HG03135 (cell line): ENCODE results near the gene CACNA1C.

Experiments
- ATAC-seq: cut with Tn5 transposase; IDR thresholded peaks from one replicate; pipeline ENCODE4 v1.9.1; 2021; ENCODE audit warnings: mild to moderate bottlenecking, moderate library complexity; ENCODE audit not compliant: unreplicated experiment

Gene CACNA1C

GRCh38 chr12:2034633-2035430, 18.0 kb upstream of the CACNA1C start:
- ATAC-seq = peak; percentile 80

GRCh38 chr12:2035431-2036055, 17.2 kb upstream of the CACNA1C start:
- no peak for ATAC-seq

GRCh38 chr12:2039034-2039433, 13.8 kb upstream of the CACNA1C start:
- no peak for ATAC-seq

- ATAC-seq = no peak
Measured at GRCh38 chr12:2043054-2043453, 9.7 kb upstream of the CACNA1C start.

GRCh38 chr12:2044165-2044564, 8.6 kb upstream of the CACNA1C start:
- ATAC-seq = no peak

DNA sequence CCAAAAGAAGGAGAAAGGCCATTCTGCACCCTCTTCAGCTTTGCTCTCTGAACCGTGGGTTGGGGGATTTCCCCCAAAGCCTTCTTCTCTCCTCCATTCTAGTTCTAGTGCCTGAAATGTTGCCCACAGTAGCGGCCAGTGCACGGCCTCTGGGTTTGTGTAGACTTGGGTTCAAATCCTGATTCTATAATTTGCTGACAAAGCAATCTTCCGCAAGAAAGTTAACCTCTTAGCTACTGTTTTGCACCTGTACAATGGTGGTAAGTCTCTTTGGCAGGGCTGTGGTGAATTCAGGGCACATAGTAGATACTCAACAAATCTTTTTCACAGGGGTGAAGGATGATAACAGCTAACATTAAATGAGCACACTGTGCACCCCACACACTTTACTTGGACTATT, 5.8 kb upstream of the CACNA1C start:
- ATAC-seq = no peak

DNA sequence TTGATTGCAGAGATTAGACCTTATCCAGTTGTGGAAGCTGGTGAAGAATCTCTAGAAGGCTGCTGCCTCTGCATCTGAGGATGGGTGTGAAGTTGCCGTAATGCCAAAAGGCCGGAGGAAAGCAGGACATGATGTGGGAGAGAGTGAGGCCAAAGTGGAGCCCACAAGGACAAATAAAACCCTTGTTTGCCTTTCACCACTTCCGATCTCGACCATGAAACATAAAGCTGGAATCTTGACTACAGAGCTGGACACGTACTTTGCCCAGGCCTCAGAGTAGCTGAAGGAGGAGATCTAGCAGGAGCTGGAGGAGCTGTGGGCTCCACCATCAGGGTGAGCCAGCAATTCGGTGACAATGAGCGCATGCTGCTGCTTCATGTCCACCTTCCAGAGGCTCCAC, 5.0 kb upstream of the CACNA1C start:
- ATAC-seq = no peak

GRCh38 chr12:2049604-2050540, 2.9 kb upstream of the CACNA1C start:
- ATAC-seq = no peak

DNA sequence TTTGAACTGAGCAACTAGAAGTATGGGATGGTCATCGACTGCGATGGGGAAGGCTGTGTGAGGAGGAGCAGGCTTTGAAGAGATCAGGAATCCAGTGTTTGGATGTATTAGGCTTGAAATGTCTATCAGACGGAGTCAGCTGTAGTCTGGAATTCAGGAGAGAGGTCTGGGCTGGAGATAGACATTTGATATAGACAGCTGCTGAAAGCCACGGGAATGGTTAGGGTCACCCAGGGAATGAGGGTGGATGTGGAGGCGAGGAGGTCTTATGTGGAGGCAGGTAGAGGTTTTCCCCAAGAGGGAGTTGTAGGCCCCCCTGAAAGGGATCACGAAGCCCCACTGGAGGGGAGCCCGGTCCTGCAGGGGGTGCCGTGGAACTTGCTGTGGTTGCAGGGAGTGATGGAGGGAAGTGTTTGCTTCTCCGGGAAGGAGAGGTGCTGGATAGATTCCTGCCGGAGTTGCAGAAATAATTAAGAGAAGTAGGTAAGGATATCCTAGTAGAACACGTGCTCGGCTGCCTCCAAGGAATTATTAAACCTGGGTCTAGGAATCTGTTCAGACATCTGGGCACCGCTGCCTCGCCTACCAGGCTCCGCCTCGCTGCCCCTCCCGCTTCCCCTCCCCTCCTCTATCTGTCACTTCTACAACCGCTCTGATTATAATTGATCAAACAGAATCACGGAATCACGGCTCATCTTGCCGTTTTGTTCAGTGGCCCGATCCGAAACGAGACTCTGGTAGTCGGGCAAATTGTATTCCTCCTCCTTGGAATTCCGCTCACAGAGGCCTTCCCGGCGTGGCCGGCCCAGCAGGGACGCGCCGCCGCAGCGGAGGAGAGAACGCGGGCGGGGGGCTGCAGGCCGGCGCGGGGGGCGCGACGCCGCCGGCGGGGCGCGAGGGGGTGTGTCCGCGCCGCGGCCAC, 826 bp upstream of the CACNA1C start:
- ATAC-seq = no peak

- ATAC-seq = no peak
Measured at GRCh38 chr12:2053691-2054090, 904 bp downstream of the CACNA1C start.

GRCh38 chr12:2054091-2055018, 1.6 kb downstream of the CACNA1C start:
- ATAC-seq = no peak

DNA sequence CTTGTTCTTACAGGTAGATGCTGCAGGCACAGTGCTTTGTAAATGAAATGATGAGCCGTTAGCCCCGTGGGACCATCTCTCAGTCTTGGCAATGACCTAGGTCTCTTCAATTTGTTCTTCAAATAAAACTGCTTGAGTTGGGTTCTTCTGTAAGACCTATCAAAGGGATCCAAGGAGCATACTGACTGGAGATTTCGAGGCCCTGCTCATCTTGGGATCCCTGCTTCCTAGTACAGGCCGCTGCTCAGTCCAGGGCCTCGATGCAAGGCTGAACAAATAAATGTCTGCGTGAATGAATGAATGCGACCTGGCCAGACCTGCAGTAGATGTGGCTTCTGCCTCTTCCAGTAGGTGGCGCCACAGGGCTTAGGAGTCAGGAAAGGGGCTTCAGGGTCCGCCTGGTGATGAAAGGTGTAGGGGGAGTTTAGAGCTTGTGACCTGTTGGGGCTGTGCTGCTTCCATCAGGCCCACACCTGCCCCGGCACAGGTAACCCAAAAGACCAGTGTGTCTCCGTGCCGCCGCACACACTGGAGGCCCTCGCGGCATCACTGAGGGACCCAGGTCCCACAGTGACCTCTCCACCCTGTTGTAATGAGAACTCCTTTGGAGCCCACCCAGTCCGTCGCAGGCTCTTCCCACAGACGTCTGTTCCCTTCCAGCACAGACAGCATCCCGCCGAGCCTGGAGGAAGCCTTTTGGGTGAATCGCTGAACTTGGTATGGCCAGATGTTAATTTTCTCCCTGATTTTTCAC, 4.4 kb downstream of the CACNA1C start:
- no peak for ATAC-seq

- no peak for ATAC-seq
Measured at GRCh38 chr12:2057795-2058408, 5.1 kb downstream of the CACNA1C start.

GRCh38 chr12:2058837-2059236, 6.0 kb downstream of the CACNA1C start:
- ATAC-seq = no peak

GRCh38 chr12:2061402-2061801, 8.6 kb downstream of the CACNA1C start:
- no peak for ATAC-seq

DNA sequence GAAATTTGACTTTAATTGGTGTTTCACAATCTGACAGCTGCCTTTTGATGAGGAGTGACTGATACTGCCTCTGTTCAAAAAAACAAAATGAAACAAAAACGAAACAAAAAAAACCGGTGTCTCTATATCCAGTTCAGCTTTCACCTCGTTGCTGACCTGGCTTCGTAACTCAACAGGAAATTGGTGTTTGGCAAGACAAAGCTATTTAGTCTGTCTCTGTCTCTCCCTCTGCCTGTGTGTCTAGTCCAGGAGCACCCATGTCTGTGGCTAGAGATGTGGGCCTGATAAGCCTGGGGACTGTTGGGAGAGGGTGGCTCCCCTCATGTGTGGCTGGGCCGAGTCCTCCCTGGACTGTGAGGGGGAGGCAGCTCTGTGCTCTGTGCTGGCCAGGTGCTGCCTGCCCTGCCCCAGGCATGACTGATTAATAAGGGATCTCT, 11.3 kb downstream of the CACNA1C start:
- ATAC-seq = no peak

DNA sequence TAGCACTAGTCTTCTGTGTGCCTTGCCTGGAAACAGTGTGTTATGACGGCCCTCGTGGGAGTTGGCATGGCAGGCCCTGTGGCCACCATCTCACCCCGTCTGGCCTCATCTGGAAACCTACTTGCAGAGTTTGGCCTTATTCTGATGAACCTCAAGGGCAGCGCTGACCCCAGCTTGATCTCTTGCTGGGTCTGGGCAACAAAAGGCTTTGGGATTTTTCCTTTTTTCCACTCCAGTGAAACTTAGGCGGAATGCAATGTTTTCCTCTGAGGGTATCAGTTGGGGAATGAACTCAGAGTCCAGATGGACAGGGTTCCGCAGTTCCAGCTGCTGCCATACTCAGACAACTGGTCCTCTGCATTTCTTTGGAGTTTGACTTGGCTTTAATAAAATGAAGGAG, 15.9 kb downstream of the CACNA1C start:
- no peak for ATAC-seq

DNA sequence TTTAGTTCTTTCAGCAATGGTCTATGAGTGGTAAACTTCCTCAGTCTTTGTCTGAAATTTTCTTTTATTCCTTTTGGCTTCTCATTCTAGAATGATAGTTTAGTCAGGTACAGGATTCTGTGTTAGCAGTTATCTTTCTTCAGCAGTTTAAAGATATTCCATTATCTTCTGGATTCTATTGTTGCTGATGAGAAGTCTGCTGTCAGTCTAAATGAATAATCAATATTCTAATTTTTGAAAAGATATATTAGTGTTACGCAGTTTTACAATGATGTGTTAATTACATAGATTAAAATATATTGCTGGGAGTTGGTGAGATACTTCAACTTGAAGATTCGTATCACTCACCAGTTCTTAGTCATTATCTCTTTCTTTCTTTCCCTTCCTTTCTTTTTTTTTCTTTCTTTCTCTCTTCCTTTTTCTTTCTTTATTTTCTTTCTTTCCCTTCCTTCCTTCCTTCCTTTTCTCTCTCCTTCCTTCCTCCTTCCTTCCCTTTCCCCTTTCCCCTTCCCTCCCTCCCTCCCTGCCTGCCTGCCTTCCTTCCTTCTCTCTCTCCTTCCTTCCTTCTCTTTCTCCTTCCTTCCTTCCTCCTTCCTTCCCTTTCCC, 17.8 kb downstream of the CACNA1C start:
- no peak for ATAC-seq
